ENCODE data around the gene STX18.

DNA sequence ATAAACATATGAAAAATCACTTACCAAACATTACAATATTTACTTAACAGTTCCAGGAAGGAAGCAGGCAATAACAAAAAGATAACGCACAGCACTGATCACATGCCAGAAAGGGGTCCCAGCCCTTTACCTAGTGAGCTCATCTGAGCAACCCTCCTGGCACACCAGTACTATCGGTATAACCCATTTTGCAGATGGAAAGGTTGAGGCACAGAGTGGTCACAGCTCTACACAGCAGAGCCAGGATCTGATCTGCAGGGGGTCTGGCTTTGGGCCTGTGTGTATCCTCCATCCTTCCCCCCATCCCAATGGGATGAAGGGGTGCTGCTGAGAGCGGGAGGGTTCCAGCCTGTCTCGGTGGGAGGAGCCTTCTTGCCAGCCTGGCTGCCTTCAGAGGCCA, 150.0 kb downstream of the STX18 start:
- TF ChIP-seq, protein P1, sequence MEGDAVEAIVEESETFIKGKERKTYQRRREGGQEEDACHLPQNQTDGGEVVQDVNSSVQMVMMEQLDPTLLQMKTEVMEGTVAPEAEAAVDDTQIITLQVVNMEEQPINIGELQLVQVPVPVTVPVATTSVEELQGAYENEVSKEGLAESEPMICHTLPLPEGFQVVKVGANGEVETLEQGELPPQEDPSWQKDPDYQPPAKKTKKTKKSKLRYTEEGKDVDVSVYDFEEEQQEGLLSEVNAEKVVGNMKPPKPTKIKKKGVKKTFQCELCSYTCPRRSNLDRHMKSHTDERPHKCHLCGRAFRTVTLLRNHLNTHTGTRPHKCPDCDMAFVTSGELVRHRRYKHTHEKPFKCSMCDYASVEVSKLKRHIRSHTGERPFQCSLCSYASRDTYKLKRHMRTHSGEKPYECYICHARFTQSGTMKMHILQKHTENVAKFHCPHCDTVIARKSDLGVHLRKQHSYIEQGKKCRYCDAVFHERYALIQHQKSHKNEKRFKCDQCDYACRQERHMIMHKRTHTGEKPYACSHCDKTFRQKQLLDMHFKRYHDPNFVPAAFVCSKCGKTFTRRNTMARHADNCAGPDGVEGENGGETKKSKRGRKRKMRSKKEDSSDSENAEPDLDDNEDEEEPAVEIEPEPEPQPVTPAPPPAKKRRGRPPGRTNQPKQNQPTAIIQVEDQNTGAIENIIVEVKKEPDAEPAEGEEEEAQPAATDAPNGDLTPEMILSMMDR (IDR thresholded peaks at IDR 0.05 in 4 of 5, conservative IDR thresholded peaks at IDR 0.05 in 1 of 5) = no peak
- no peak for TF ChIP-seq POLR2A (IDR thresholded peaks at IDR 0.05)
